ENCODE results near the gene ANKRD13C.

ANKRD13C gene

GRCh38 chr1:70334436-70334835 lies 20.1 kb downstream of the ANKRD13C start:
- DNase-seq (ENCODE audit: low read depth): no peak
- TF ChIP-seq, protein P1, sequence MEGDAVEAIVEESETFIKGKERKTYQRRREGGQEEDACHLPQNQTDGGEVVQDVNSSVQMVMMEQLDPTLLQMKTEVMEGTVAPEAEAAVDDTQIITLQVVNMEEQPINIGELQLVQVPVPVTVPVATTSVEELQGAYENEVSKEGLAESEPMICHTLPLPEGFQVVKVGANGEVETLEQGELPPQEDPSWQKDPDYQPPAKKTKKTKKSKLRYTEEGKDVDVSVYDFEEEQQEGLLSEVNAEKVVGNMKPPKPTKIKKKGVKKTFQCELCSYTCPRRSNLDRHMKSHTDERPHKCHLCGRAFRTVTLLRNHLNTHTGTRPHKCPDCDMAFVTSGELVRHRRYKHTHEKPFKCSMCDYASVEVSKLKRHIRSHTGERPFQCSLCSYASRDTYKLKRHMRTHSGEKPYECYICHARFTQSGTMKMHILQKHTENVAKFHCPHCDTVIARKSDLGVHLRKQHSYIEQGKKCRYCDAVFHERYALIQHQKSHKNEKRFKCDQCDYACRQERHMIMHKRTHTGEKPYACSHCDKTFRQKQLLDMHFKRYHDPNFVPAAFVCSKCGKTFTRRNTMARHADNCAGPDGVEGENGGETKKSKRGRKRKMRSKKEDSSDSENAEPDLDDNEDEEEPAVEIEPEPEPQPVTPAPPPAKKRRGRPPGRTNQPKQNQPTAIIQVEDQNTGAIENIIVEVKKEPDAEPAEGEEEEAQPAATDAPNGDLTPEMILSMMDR (conservative IDR thresholded peaks at IDR 0.05; ENCODE audit: low read depth, low read length): no peak
- no peak overlapping the region for H3K4me3 ChIP-seq (ENCODE audit: low read length)

- H3K4me3 ChIP-seq (ENCODE audit: low read length): no peak overlapping the region
- no peak for DNase-seq (ENCODE audit: low read depth)
- TF ChIP-seq, protein P1 (conservative IDR thresholded peaks at IDR 0.05; ENCODE audit: low read depth, low read length): no peak
These were observed 21.3 kb downstream of the ANKRD13C start for GRCh38 chr1:70333245-70333644.

GRCh38 chr1:70331962-70332361 lies 22.6 kb downstream of the ANKRD13C start:
- no peak for DNase-seq (ENCODE audit: low read depth)
- H3K4me3 ChIP-seq (ENCODE audit: low read length): no peak overlapping the region
- TF ChIP-seq, protein P1 (conservative IDR thresholded peaks at IDR 0.05; ENCODE audit: low read depth, low read length): no peak

DNA sequence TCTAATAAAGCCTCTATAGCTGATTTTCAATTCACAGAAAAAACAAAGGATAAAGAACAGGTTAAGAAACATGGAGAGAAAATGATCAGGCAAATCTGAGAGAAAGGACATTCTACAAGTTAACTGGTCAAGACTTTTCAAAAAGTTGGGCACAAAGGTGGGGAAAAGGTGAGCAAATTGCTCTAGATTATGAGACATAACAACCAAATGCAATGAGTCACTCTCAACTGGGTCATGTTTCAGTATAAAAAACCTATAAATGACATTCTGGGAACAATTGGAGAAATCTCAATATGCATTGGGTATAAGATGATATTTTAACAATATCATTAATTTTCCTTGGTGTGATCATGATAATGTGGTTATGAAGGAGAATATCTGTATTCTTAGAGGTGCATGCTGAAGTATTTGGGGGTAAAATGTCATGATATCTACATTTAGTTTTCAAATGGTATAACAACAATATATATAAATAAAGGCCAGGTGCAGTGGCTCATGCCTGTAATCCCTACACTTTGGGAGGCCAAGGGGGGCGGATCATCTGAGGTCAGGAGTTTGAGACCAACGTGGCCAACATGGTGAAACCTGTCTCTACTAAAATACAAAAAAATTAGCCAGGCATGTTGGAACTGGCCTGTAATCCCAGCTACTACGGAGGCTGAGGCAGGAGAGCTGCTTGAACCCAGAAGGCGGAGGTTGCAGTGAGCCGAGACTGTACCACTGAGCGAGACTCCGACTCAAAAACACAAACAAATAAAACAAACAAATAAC lies 27.0 kb downstream of the ANKRD13C start:
- H3K4me3 ChIP-seq (ENCODE audit: low read length): no peak overlapping the region
- no peak for DNase-seq (ENCODE audit: low read depth)
- TF ChIP-seq, protein P1 (conservative IDR thresholded peaks at IDR 0.05; ENCODE audit: low read depth, low read length): no peak

- TF ChIP-seq, protein P1 (conservative IDR thresholded peaks at IDR 0.05; ENCODE audit: low read depth, low read length): no peak
- H3K4me3 ChIP-seq (ENCODE audit: low read length): no peak overlapping the region
- no peak for DNase-seq (ENCODE audit: low read depth)
These were observed 29.8 kb downstream of the ANKRD13C start for GRCh38 chr1:70324683-70325082.

GRCh38 chr1:70319750-70320149 lies 34.8 kb downstream of the ANKRD13C start:
- no peak for DNase-seq (ENCODE audit: low read depth)
- TF ChIP-seq, protein P1 (conservative IDR thresholded peaks at IDR 0.05; ENCODE audit: low read depth, low read length): no peak
- H3K4me3 ChIP-seq (ENCODE audit: low read length): no peak overlapping the region

DNA sequence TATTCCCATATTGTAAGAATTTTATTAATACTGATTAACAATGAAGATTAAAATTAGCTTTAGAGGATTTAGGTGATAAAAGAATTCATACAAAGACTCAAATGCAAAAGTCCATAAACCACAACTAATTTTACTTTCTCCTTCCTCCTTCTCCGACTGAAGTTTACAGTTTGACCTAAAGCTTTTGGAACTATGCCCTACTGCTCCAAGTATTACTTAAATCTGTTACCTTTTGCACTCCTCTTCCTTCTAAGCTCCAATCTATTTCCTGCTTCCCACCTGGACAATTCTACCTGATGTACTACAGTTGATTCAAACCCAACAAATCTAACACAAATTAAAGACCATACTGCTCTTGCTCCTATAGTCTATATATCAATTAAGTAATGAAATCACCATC lies 36.3 kb downstream of the ANKRD13C start:
- no peak for DNase-seq (ENCODE audit: low read depth)
- no peak overlapping the region for H3K4me3 ChIP-seq (ENCODE audit: low read length)
- TF ChIP-seq, protein P1 (conservative IDR thresholded peaks at IDR 0.05; ENCODE audit: low read depth, low read length): no peak

Measured in retinal pigment epithelial cell (primary cell).